AG09309 (cell line): Measurements from ENCODE around the gene ELL.

Experiments used
- DNase-seq: peaks from one replicate; pipeline ENCODE4 v3.0.0-alpha.2; 2010; ENCODE audit warnings: low read depth
- H3K4me3 ChIP-seq: 2 replicates; pipeline ENCODE4 v1.5.1; 2011; ENCODE audit warnings: mild to moderate bottlenecking, low read depth, low read length, moderate library complexity; ENCODE audit not compliant: control insufficient read depth
- TF ChIP-seq, protein P1 (sequence below): IDR thresholded peaks from 2 replicates; pipeline ENCODE4 v1.5.1; 2011; ENCODE audit warnings: mild to moderate bottlenecking, low read depth, low read length, inconsistent platforms; ENCODE audit not compliant: insufficient read depth, control insufficient read depth; ENCODE audit errors: missing control alignments

ELL gene

GRCh38 chr19:18475762-18476331 lies 46.0 kb downstream of the ELL start:
- no peak overlapping the region for H3K4me3 ChIP-seq
- TF ChIP-seq, protein P1, sequence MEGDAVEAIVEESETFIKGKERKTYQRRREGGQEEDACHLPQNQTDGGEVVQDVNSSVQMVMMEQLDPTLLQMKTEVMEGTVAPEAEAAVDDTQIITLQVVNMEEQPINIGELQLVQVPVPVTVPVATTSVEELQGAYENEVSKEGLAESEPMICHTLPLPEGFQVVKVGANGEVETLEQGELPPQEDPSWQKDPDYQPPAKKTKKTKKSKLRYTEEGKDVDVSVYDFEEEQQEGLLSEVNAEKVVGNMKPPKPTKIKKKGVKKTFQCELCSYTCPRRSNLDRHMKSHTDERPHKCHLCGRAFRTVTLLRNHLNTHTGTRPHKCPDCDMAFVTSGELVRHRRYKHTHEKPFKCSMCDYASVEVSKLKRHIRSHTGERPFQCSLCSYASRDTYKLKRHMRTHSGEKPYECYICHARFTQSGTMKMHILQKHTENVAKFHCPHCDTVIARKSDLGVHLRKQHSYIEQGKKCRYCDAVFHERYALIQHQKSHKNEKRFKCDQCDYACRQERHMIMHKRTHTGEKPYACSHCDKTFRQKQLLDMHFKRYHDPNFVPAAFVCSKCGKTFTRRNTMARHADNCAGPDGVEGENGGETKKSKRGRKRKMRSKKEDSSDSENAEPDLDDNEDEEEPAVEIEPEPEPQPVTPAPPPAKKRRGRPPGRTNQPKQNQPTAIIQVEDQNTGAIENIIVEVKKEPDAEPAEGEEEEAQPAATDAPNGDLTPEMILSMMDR = no peak
- DNase-seq = no peak

DNA sequence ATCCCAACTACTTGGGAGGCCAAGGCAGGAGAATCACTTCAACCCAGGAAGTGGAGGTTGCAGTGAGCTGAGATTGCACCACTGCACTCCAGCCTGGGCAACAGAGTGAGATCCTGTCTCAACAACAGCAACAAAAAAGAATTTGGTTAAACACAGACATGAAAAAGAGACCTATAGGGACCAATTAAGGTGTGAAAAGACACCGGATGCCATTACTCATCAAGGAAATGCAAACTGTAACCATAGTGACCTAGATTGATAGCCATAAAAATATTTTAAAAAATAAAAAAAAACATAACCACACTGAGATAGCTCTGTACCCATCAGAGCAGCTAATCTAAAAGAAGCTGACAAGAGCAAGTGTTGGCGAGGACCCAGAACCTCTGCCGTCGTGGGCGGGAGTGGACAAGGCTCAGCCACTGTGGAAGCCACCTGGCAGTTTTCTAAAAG lies 46.8 kb downstream of the ELL start:
- no peak for DNase-seq
- no peak overlapping the region for H3K4me3 ChIP-seq
- TF ChIP-seq, protein P1 = no peak

GRCh38 chr19:18474366-18474887 lies 47.4 kb downstream of the ELL start:
- DNase-seq = no peak
- TF ChIP-seq, protein P1 = no peak
- no peak overlapping the region for H3K4me3 ChIP-seq

- no peak overlapping the region for H3K4me3 ChIP-seq
- TF ChIP-seq, protein P1 = no peak
- no peak for DNase-seq
Measured at GRCh38 chr19:18473706-18474087, 48.2 kb downstream of the ELL start.

DNA sequence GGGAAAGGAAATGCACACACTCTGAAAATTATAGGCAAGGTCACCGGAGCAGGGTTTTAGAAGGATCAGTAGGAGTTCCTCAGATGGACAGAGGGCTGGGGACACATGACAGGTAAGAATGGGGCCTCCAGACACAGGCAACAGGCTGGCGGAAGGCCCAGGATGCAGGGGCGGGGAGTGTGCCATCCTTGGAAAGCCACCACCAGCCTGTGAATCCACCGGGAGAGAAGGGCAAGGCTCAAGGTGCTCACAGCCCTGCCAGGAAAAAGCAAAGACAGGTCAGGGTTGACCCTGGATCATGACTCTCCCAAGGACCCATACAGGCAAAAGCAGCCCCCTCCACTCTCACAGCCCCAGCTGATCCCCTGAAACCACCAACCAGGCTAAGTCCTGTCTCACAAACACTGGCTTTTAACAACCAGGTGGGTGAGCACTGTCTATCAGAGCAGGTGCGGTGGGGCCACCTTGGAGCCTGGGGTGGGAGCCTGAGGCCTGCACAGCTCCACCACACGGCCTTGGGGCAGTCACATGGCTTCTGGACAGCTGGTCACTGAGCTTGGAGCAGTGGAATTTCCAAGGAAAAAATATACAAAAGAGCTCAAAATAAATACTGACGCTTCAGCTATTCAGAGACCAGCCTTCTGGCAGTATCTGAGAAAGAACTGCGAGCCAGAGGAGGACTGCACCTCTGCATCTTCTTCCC lies 48.7 kb downstream of the ELL start:
- H3K4me3 ChIP-seq = no peak overlapping the region
- no peak for DNase-seq
- TF ChIP-seq, protein P1 = no peak

DNA sequence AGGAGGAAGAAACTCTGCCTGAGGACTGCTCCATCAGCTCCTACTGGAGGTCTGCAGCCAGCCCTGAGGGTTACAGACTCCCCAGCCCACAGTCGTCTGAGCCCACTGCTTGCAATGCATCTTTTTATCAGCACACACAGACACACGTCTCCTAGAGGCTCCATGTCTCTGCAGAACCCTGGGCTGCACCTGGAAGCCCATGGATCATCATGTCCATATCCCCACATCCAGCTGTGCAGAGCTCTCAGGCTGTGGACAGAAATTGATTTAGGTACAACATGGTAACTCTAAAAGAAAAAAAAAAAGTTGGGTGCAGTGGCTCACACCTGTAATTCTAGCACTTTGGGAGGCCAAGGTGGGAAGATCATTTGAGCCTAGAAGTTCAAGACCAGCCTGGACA lies 51.1 kb downstream of the ELL start:
- no peak overlapping the region for H3K4me3 ChIP-seq
- no peak for DNase-seq
- TF ChIP-seq, protein P1 = no peak
